GM12878 (cell line): ENCODE results near the gene SHF. TPM values are rescaled to one million over a fixed set of nuclear protein-coding genes. Genes with fewer than 3 reads are reported as not detected.

ENCODE experiments used
- ATAC-seq: fragments of 200-7000 bp; cut with Tn5 transposase; 3 replicates; pipeline ENCODE4 v1.9.1; 2020; ENCODE audit warnings: mild to moderate bottlenecking, moderate library complexity
- BruUV-seq: library from RNA; stranded (reverse); fragments of 400-500 nt; replicated peaks from 2 replicates; lab custom pipeline; 2021; lab: Mats Ljungman, UMichigan
- CTCF ChIA-PET: fragments of 300-600 bp; sonication (Branson Sonifier 250); formaldehyde crosslinking; extraction: SDS; loops from one replicate; lab custom pipeline; 2021; ENCODE audit warnings: inconsistent platforms; lab: Yijun Ruan, JAX
- POLR2A ChIA-PET: fragments of 350-600 bp; formaldehyde crosslinking; extraction: SDS; loops from one replicate; lab custom pipeline; 2021; ENCODE audit warnings: inconsistent platforms; lab: Charles Lee
- RAD21 ChIA-PET: fragments of 300-600 bp; sonication (Branson Sonifier 250); formaldehyde crosslinking; loops from one replicate; lab custom pipeline; 2023; ENCODE audit warnings: antibody characterized with exemption; ENCODE audit not compliant: unreplicated experiment; lab: Charles Lee
- SMC1A ChIA-PET: fragments of 300-600 bp; sonication (Branson Sonifier 250); formaldehyde crosslinking; loops from one replicate; lab custom pipeline; 2023; ENCODE audit not compliant: unreplicated experiment, uncharacterized antibody; lab: Charles Lee
- DNase-seq: peaks from one replicate; pipeline ENCODE4 v3.0.0-alpha.2; 2011; ENCODE audit warnings: low read depth, low spot score
- FAIRE-seq: peaks from 3 replicates; lab custom pipeline; 2011; peaks lifted over from hg19 to GRCh38; lab: Jason Lieb, UNC
- H2AFZ ChIP-seq: 2 replicates; pipeline ENCODE4 v1.6.0; 2011; ENCODE audit warnings: low read depth, low read length, control low read depth; ENCODE audit not compliant: control insufficient read depth
- H3K27ac ChIP-seq: 2 replicates; pipeline ENCODE4 v1.5.1; 2011; ENCODE audit warnings: control low read depth; ENCODE audit not compliant: control insufficient read depth, insufficient read depth
- H3K27me3 ChIP-seq, 2 experiments: replicated peaks in 1 of 2; 2 replicates each; pipeline versions ENCODE4 v1.6.0 to v1.6.1; 2011; ENCODE audit warnings: low read length in 1 of 2; ENCODE audit not compliant: control insufficient read depth in 2 of 2, insufficient read depth in 2 of 2
- H3K36me3 ChIP-seq, 2 experiments: 2 replicates each; pipeline ENCODE4 v1.5.1; 2011; ENCODE audit warnings: low read length in 1 of 2; ENCODE audit not compliant: control insufficient read depth in 2 of 2, insufficient read depth in 2 of 2
- H3K4me1 ChIP-seq: 2 replicates; pipeline ENCODE4 v1.6.1; 2011; ENCODE audit warnings: mild to moderate bottlenecking, low read length, moderate library complexity, mixed read lengths; ENCODE audit not compliant: control insufficient read depth, insufficient read depth
- H3K4me2 ChIP-seq: 2 replicates; pipeline ENCODE4 v1.6.0; 2011; ENCODE audit warnings: control low read depth; ENCODE audit not compliant: control insufficient read depth, insufficient read depth
- H3K4me3 ChIP-seq: fragments of 200-600 bp; sonication (generic); 2 replicates; pipeline ENCODE4 v1.5.1; 2016
- H3K79me2 ChIP-seq: 2 replicates; pipeline ENCODE4 v1.6.0; 2011; ENCODE audit warnings: low read length; ENCODE audit not compliant: control insufficient read depth, insufficient read depth
- H3K9ac ChIP-seq: 2 replicates; pipeline ENCODE4 v1.8.0; 2011; ENCODE audit warnings: low read length, control low read depth, mixed read lengths; ENCODE audit not compliant: control insufficient read depth, insufficient read depth
- H3K9me3 ChIP-seq: replicated peaks from 3 replicates; pipeline ENCODE4 v1.5.1; 2011; ENCODE audit warnings: mild to moderate bottlenecking, low read length; ENCODE audit not compliant: control insufficient read depth, insufficient read depth
- H4K20me1 ChIP-seq: 2 replicates; pipeline ENCODE4 v1.6.0; 2011; ENCODE audit not compliant: control insufficient read depth, insufficient read depth
- CHD1 ChIP-seq: IDR thresholded peaks from 2 replicates; pipeline ENCODE4 v1.6.1; 2012; ENCODE audit warnings: low read depth, low read length, improper control_type of control experiment
- CHD4 ChIP-seq: fragments of 200-600 bp; sonication (generic); IDR thresholded peaks from 2 replicates; pipeline ENCODE4 v1.6.1; 2016; ENCODE audit warnings: mild to moderate bottlenecking
- EED ChIP-seq: sonication (generic); IDR thresholded peaks from 2 replicates; pipeline ENCODE4 v1.6.1; 2016; ENCODE audit warnings: antibody characterized with exemption, low read depth
- HSF1 ChIP-seq: fragments of 150-350 bp; IDR thresholded peaks from 2 replicates; pipeline ENCODE4 v1.6.1; 2014; ENCODE audit warnings: mild to moderate bottlenecking, low read depth, low read length
- LARP7 ChIP-seq: fragments of 450-650 bp; IDR thresholded peaks from 2 replicates; pipeline ENCODE4 v1.6.1; 2017; ENCODE audit warnings: mild to moderate bottlenecking
- MAX ChIP-seq: IDR thresholded peaks from 2 replicates; pipeline ENCODE4 v1.6.1; 2012; ENCODE audit warnings: low read depth, low read length, improper control_type of control experiment
- MEF2B ChIP-seq: fragments of 450-650 bp; IDR thresholded peaks from 2 replicates; pipeline ENCODE4 v1.6.1; 2018; ENCODE audit warnings: mild to moderate bottlenecking, moderate library complexity; ENCODE audit not compliant: partially characterized antibody, poor library complexity, severe bottlenecking
- NFYA ChIP-seq: IDR thresholded peaks from 2 replicates; pipeline ENCODE4 v1.6.1; 2011; ENCODE audit warnings: low read depth, mild to moderate bottlenecking, low read length, improper control_type of control experiment, borderline replicate concordance
- NKRF ChIP-seq: fragments of 450-650 bp; conservative IDR thresholded peaks from 2 replicates; pipeline ENCODE4 v1.6.1; 2017; ENCODE audit warnings: mild to moderate bottlenecking, moderate library complexity
- NR2C2 ChIP-seq: IDR thresholded peaks from 2 replicates; pipeline ENCODE4 v1.6.1; 2011; ENCODE audit warnings: borderline replicate concordance, low read depth; ENCODE audit not compliant: control insufficient read depth, insufficient read length
- PML ChIP-seq: IDR thresholded peaks from 2 replicates; pipeline ENCODE4 v1.6.1; 2012; ENCODE audit warnings: low read length, inconsistent platforms
- POLR2AphosphoS2 ChIP-seq: IDR thresholded peaks from 2 replicates; pipeline ENCODE4 v1.6.1; 2011; ENCODE audit warnings: low read depth, mild to moderate bottlenecking, low read length, improper control_type of control experiment, moderate library complexity
- SIN3A ChIP-seq: IDR thresholded peaks from 2 replicates; pipeline ENCODE4 v1.6.1; 2012; ENCODE audit warnings: low read depth, low read length, improper control_type of control experiment
- SIX5 ChIP-seq: IDR thresholded peaks from 2 replicates; pipeline ENCODE4 v1.6.1; 2011; ENCODE audit warnings: mild to moderate bottlenecking, low read depth, low read length, moderate library complexity; ENCODE audit not compliant: severe bottlenecking
- SP1 ChIP-seq: IDR thresholded peaks from one replicate; pipeline ENCODE4 v1.6.1; 2011; ENCODE audit warnings: low read depth, low read length
- TAF1 ChIP-seq: IDR thresholded peaks from 2 replicates; pipeline ENCODE4 v1.6.1; 2011; ENCODE audit warnings: mild to moderate bottlenecking, low read depth, low read length, borderline replicate concordance
- WRNIP1 ChIP-seq: IDR thresholded peaks from 2 replicates; pipeline ENCODE4 v1.6.1; 2011; ENCODE audit warnings: low read depth, low read length, improper control_type of control experiment, borderline replicate concordance
- ZNF217 ChIP-seq: fragments of 450-650 bp; IDR thresholded peaks from 2 replicates; pipeline ENCODE4 v1.6.1; 2017; ENCODE audit warnings: antibody characterized with exemption, mild to moderate bottlenecking
- WGBS: methylation state at CpG from one replicate; pipeline ENCODE4 v1.1.6; 2016; ENCODE audit warnings: low lambda C conversion rate; ENCODE audit not compliant: insufficient replicate concordance, insufficient coverage; ENCODE audit errors: missing lambda C conversion rate; 5-methylcytosine and 5-hydroxymethylcytosine counted together
- in situ Hi-C: fragments of 300-500 bp; cut with MboI; formaldehyde crosslinking; loops from 9 replicates; pipeline ENCODE4 v1.14.3; 2018; ENCODE audit warnings: mixed read lengths
- intact Hi-C: fragments of 100-400 bp; cut with micrococcal nuclease; formaldehyde crosslinking; loops from one replicate; pipeline ENCODE4 v1.14.2; 2022; ENCODE audit not compliant: unreplicated experiment
- polyA plus RNA-seq, 11 experiments: library from polyadenylated mRNA; depleted of rRNA in 4 of 11; unstranded in 6 of 11; stranded (reverse) in 5 of 11; fragments of >200 nt; fragmentation: Nextera tagmentation in 4 of 11; fragmentation: Illumina TruSeq in 1 of 11; extraction: Ambion mirVana in 4 of 11; extraction: Trizol in 1 of 11; gene quantifications; 1 replicate in 1 of 11; 2 replicates in 10 of 11; pipeline versions ENCODE4 v1.2.1 to v1.2.3, GENCODE V29; 2011 to 2016; ENCODE audit warnings: inconsistent platforms in 2 of 11, missing spikeins in 2 of 11, low read depth in 1 of 11
- total RNA-seq, 4 experiments: library from RNA; depleted of rRNA in 3 of 4; stranded (reverse); fragments of >200 nt in 3 of 4; fragmentation: Illumina TruSeq in 1 of 4; extraction: Trizol in 1 of 4; gene quantifications; 2 replicates each; pipeline versions ENCODE4 v1.2.1 to v1.2.3, GENCODE V29; 2013 to 2021

Gene SHF
- total and polyA plus RNA-seq, 10 of the 15 experiments (the other 5 are each of a cell fraction or from before 2014, with no cell fraction given) = 0.04 to 5.7 (median 1.0) TPM; not detected in 1

GRCh38 chr15:45198337-45199135 is 10.8 kb upstream of the SHF start:
- H3K4me1 ChIP-seq = no peaks in the 10 kb centered on the region; the same call in none of the 2 replicates
- intact Hi-C loops = loop anchor here (1.0 to 10.0 kb wide), 2 partner anchors 31 to 436 kb away; partner anchors contain the start of gene SQOR
- ChIA-PET POLR2A (interaction anchor here (0.5 to 1.4 kb wide), 8 partner anchors 9 to 232 kb away, joined by 3 to 9 read pairs (median 3); a partner anchor contains a TSS), SMC1A (interaction anchor here (0.6 to 14.4 kb wide), 7 partner anchors 11 to 194 kb away, joined by 3 to 159 read pairs (median 5); partner anchors contain the start of gene SHF), RAD21 (interaction anchor here (0.8 to 8.2 kb wide), 7 partner anchors 9 to 202 kb away, joined by 3 to 87 read pairs (median 4); partner anchors contain the start of gene SHF), CTCF (interaction anchor here (0.7 to 11.2 kb wide), 20 partner anchors 11 to 259 kb away, joined by 3 to 253 read pairs (median 4); partner anchors contain the start of genes GATM and SHF)
- H3K79me2 ChIP-seq = no peaks in the 10 kb centered on the region
- FAIRE-seq = peak; percentile 86
- H3K9ac ChIP-seq = peak overlapping the region; percentile 96
- H3K27ac ChIP-seq = peak overlapping the region; percentile 95
- peak overlapping the region; percentile 98 for H3K4me2 ChIP-seq
- H4K20me1 ChIP-seq = no peaks in the 10 kb centered on the region
- peak; percentile 98 for DNase-seq
- no peaks in the 10 kb centered on the region for H3K27me3 ChIP-seq
- in situ Hi-C loops = loop anchor here (10.0 kb wide), 1 partner anchor 386 kb away; the partner anchor contains the start of gene BLOC1S6
- no peaks in the 10 kb centered on the region for H3K36me3 ChIP-seq
- H3K9me3 ChIP-seq = no peaks in the 10 kb centered on the region
- peak overlapping the region; percentile 98 for H2AFZ ChIP-seq
- peak overlapping the region; percentile 86 for H3K4me3 ChIP-seq
- BruUV-seq = no TSS peak
- under 1% methylated on average over 42 of the region's 42 CpGs for WGBS
- ATAC-seq = peak; percentile 63
- TF ChIP-seq MEF2B (no peak), ZNF217 (no peak), HSF1 (0 out of 2 replicates have a peak, but pooled peaks have one; percentile 61), MAX (no peak), SP1 (no peak), CHD1 (0 out of 2 replicates have a peak, but pooled peaks have one; percentile 26), LARP7 (peak; percentile 55; the same call in 1 of the 2 replicates), EED (0 out of 2 replicates have a peak, but pooled peaks have one; percentile 6), NFYA (no peak), CHD4 (no peak; the same call in 1 of the 2 replicates), WRNIP1 (peak; percentile 58; the same call in 1 of the 2 replicates), POLR2AphosphoS2 (peak; percentile 96), NKRF (no peak), SIX5 (no peak), NR2C2 (no peak), SIN3A (no peak), TAF1 (peak; percentile 69; the same call in 1 of the 2 replicates), PML (peak; percentile 72)
